ENCODE measurements around the gene KCNH1.

- TF ChIP-seq CTCF (IDR thresholded peaks at IDR 0.05 in 8 of 11, conservative IDR thresholded peaks at IDR 0.05 in 3 of 11) (no peak), POLR2A (IDR thresholded peaks at IDR 0.05) (no peak), POLR2AphosphoS5 (IDR thresholded peaks at IDR 0.05) (no peak)
Observed at GRCh38 chr1:210822241-210822640, 311.7 kb downstream of the KCNH1 start.
